Umbilical cord (tissue), 2 donors: Measurements from ENCODE around the gene PARM1. TPM values are rescaled to one million over a fixed set of nuclear protein-coding genes. Genes with fewer than 3 reads are reported as not detected.
"Not testable (repeated sequence)": the region's sequence is repeated elsewhere in the genome, so short reads cannot be mapped to it uniquely, and the experiment has no call there.

Source experiments
- DNase-seq: peaks from one replicate; pipeline ENCODE4 v3.0.0-alpha.2; 2015; ENCODE audit warnings: low spot score
- total RNA-seq: library from RNA; depleted of rRNA; stranded (reverse); fragments of >200 nt; gene quantifications from one replicate; pipeline ENCODE4 v1.2.3, GENCODE V29; 2014; ENCODE audit warnings: low replicate concordance; ENCODE audit not compliant: insufficient read depth

PARM1 gene
- total RNA-seq, 1 donor from 2014 or later = 66.2 TPM

- no peak for DNase-seq
These were observed 50.3 kb downstream of the PARM1 start for GRCh38 chr4:74983253-74983635.

- DNase-seq = no peak
These were observed 57.5 kb downstream of the PARM1 start for GRCh38 chr4:74990276-74990875.

- DNase-seq = not testable (repeated sequence)
These were observed 61.5 kb downstream of the PARM1 start for GRCh38 chr4:74994436-74994835.

GRCh38 chr4:74996996-74997395 is 64.1 kb downstream of the PARM1 start:
- no peak for DNase-seq

- no peak for DNase-seq
These were observed 65.2 kb downstream of the PARM1 start for GRCh38 chr4:74997948-74998729.

- DNase-seq = no peak
These were observed 66.9 kb downstream of the PARM1 start for GRCh38 chr4:74999714-75000309.

GRCh38 chr4:75001871-75002270 is 69.0 kb downstream of the PARM1 start:
- no peak for DNase-seq

- no peak for DNase-seq
These were observed 69.5 kb downstream of the PARM1 start for GRCh38 chr4:75002381-75002780.

- no peak for DNase-seq
These were observed 71.1 kb downstream of the PARM1 start for GRCh38 chr4:75003979-75004378.

GRCh38 chr4:75004755-75005668 is 72.1 kb downstream of the PARM1 start:
- no peak for DNase-seq

- DNase-seq = no peak
These were observed 72.8 kb downstream of the PARM1 start for GRCh38 chr4:75005727-75006126.

GRCh38 chr4:75007891-75008290 is 75.0 kb downstream of the PARM1 start:
- DNase-seq = no peak

- no peak for DNase-seq
These were observed 76.2 kb downstream of the PARM1 start for GRCh38 chr4:75009138-75009537.

- no peak for DNase-seq
These were observed 78.3 kb downstream of the PARM1 start for GRCh38 chr4:75011131-75011795.

- no peak for DNase-seq
These were observed 82.7 kb downstream of the PARM1 start for GRCh38 chr4:75015627-75016026.

- no peak for DNase-seq
These were observed 83.6 kb downstream of the PARM1 start for GRCh38 chr4:75016472-75016871.

GRCh38 chr4:75018811-75019479 is 86.0 kb downstream of the PARM1 start:
- DNase-seq = no peak

GRCh38 chr4:75025431-75025830 is 92.5 kb downstream of the PARM1 start:
- no peak for DNase-seq

GRCh38 chr4:75028196-75028854 is 95.4 kb downstream of the PARM1 start:
- no peak for DNase-seq

GRCh38 chr4:75030028-75030427 is 97.1 kb downstream of the PARM1 start:
- DNase-seq = no peak
